AG08395 (cell line): Measurements from ENCODE around the gene RFTN2.
"Not testable (repeated sequence)": the region's sequence is repeated elsewhere in the genome, so short reads cannot be mapped to it uniquely, and the experiment has no call there.

Experiments used
- DNase-seq: peaks from one replicate; pipeline ENCODE4 v3.0.0; 2012; ENCODE audit warnings: mixed read lengths, low spot score

Gene RFTN2

GRCh38 chr2:197604117-197604860, 71.1 kb downstream of the RFTN2 start:
- DNase-seq: no peak

- DNase-seq: no peak
These were observed 73.7 kb downstream of the RFTN2 start for GRCh38 chr2:197601726-197602125.

GRCh38 chr2:197600306-197600705, 75.1 kb downstream of the RFTN2 start:
- DNase-seq: no peak

- peak; percentile 47 for DNase-seq
These were observed 76.0 kb downstream of the RFTN2 start for GRCh38 chr2:197599285-197599965.

- DNase-seq: no peak
These were observed 76.9 kb downstream of the RFTN2 start for GRCh38 chr2:197598450-197598849.

- no peak for DNase-seq
These were observed 78.2 kb downstream of the RFTN2 start for GRCh38 chr2:197597166-197597565.

- no peak for DNase-seq
These were observed 78.6 kb downstream of the RFTN2 start for GRCh38 chr2:197596766-197597165.

GRCh38 chr2:197591339-197592072, 83.9 kb downstream of the RFTN2 start:
- DNase-seq: no peak

- not testable (repeated sequence) for DNase-seq
These were observed 88.1 kb downstream of the RFTN2 start for GRCh38 chr2:197587255-197587654.

GRCh38 chr2:197580166-197580565, 95.2 kb downstream of the RFTN2 start:
- DNase-seq: not testable (repeated sequence)

GRCh38 chr2:197578294-197578693, 97.1 kb downstream of the RFTN2 start:
- not testable (repeated sequence) for DNase-seq

GRCh38 chr2:197577446-197577845, 97.9 kb downstream of the RFTN2 start:
- no peak for DNase-seq

GRCh38 chr2:197576631-197577030, 98.8 kb downstream of the RFTN2 start:
- peak; percentile 38 for DNase-seq

GRCh38 chr2:197575987-197576386, 99.4 kb downstream of the RFTN2 start:
- DNase-seq: no peak

GRCh38 chr2:197573608-197574007, 101.8 kb downstream of the RFTN2 start:
- DNase-seq: no peak

- peak; percentile 54 for DNase-seq
These were observed 103.6 kb downstream of the RFTN2 start for GRCh38 chr2:197571627-197572271.

- DNase-seq: no peak
These were observed 115.2 kb downstream of the RFTN2 start for GRCh38 chr2:197560146-197560665.

GRCh38 chr2:197559681-197560080, 115.7 kb downstream of the RFTN2 start:
- no peak for DNase-seq

- DNase-seq: no peak
These were observed 117.0 kb downstream of the RFTN2 start for GRCh38 chr2:197558393-197558792.

- peak; percentile 8 for DNase-seq
These were observed 118.9 kb downstream of the RFTN2 start for GRCh38 chr2:197556456-197556855.

GRCh38 chr2:197555467-197555866, 119.9 kb downstream of the RFTN2 start:
- DNase-seq: no peak

- DNase-seq: not testable (repeated sequence)
These were observed 124.1 kb downstream of the RFTN2 start for GRCh38 chr2:197551260-197551659.
